Thymus (tissue), 11 donors: ENCODE data around the gene DSCAM. TPM values are rescaled to one million over a fixed set of nuclear protein-coding genes. Genes with fewer than 3 reads are reported as not detected.

Source experiments
- DNase-seq, 9 donors: peaks; one replicate each; pipeline ENCODE4 v3.0.0-alpha.2; 2013; ENCODE audit warnings: low spot score in 9 of 9, low read depth in 6 of 9, missing footprints in 1 of 9
- H3K27ac ChIP-seq, 2 donors: one replicate each; pipeline ENCODE4 v1.5.1; 2013; ENCODE audit warnings: control low read depth in 1 of 2, low read depth in 1 of 2, low read length in 1 of 2, mild to moderate bottlenecking in 1 of 2, moderate library complexity in 1 of 2
- H3K27me3 ChIP-seq, 2 donors: one replicate each; pipeline ENCODE4 v1.5.1; 2013; ENCODE audit warnings: low read length in 1 of 2; ENCODE audit not compliant: control insufficient read depth in 2 of 2, insufficient read depth in 1 of 2
- H3K36me3 ChIP-seq, 2 donors: one replicate each; pipeline ENCODE4 v1.5.1; 2013; ENCODE audit warnings: low read length in 1 of 2, mild to moderate bottlenecking in 1 of 2, moderate library complexity in 1 of 2; ENCODE audit not compliant: control insufficient read depth in 2 of 2, insufficient read depth in 2 of 2
- H3K4me1 ChIP-seq, 2 donors: one replicate each; pipeline ENCODE4 v1.5.1; 2013; ENCODE audit warnings: low read length in 2 of 2; ENCODE audit not compliant: control insufficient read depth in 2 of 2, insufficient read depth in 2 of 2
- H3K4me3 ChIP-seq, 2 donors: one replicate each; pipeline ENCODE4 v1.5.1; 2013; ENCODE audit warnings: low read length in 2 of 2, control low read depth in 1 of 2, mild to moderate bottlenecking in 1 of 2
- H3K9me3 ChIP-seq, 2 donors: one replicate each; pipeline ENCODE4 v1.5.1; 2013; ENCODE audit warnings: low read length in 1 of 2, mild to moderate bottlenecking in 1 of 2; ENCODE audit not compliant: control insufficient read depth in 2 of 2, insufficient read depth in 1 of 2
- WGBS: extraction: QIAGEN DNeasy Blood & Tissue Kit; methylation state at CpG from one replicate; pipeline ENCODE4 v1.1.7; 2013; 5-methylcytosine and 5-hydroxymethylcytosine counted together
- polyA plus RNA-seq: library from polyadenylated mRNA; stranded (reverse); fragments of 200-250 nt; gene quantifications from one replicate; pipeline ENCODE4 v1.2.3, GENCODE V29; 2013
- total RNA-seq: library from RNA; stranded (reverse); fragments of 120-200 nt; gene quantifications from one replicate; pipeline ENCODE4 v1.2.4, GENCODE V29; 2013
- donor health status: healthy.

DSCAM gene
- total and polyA plus RNA-seq, 2 donors, result 0.02 to 0.05 TPM

GRCh38 chr21:40858517-40858916 lies 11.6 kb upstream of the DSCAM start:
- H3K27me3 ChIP-seq, result no peaks in the 10 kb centered on the region
- H3K4me3 ChIP-seq, result no peak overlapping the region
- H3K36me3 ChIP-seq, result no peaks in the 10 kb centered on the region
- no peak overlapping the region for H3K27ac ChIP-seq
- no peaks in the 10 kb centered on the region for H3K9me3 ChIP-seq
- no peak for DNase-seq
- H3K4me1 ChIP-seq, result no peaks in the 10 kb centered on the region

DNA sequence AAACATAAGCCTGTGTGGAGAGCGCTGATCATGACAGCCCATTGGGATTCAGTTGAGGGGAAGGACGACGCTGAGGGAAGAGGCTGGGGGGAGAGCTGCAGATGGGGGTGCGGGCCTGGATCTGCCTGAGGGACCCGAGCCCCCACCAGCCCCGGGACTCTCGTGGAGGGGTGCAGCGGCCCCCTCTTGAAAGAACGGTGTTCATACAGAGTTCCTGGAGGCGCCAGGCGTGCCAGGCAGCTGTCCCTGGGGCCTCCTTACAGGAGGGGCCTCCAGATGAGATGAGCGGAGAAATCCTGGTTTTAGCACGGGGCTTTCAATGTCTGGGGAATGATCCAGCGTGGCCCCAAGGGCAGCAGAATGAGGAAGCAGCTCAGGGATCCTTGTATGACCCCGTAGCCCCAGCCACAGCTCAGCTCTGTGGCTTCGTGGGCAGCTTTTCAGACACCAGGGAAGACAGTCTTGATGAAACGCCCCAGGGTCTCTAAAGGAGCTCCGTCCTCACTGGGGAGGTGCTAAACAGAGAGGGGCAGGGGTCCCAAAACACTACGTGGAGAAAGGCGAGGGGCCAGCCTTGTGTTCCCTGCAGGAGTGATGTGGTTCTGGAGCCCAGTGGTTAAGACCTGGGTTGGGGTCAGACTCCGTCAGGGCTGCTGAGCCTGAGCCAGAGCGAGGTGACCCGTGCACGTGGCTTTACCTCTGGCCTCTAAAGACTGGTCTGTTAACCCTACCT lies 7.2 kb upstream of the DSCAM start:
- no peaks in the 10 kb centered on the region for H3K9me3 ChIP-seq
- peaks cover 0 to under 1% of the 10 kb centered on the region in 2 donors for H3K27me3 ChIP-seq
- H3K4me3 ChIP-seq, result no peak overlapping the region
- WGBS, result 64% methylated on average over 24 of the region's 24 CpGs
- H3K27ac ChIP-seq, result no peak overlapping the region
- DNase-seq, result no peak
- H3K36me3 ChIP-seq, result no peaks in the 10 kb centered on the region
- no peaks in the 10 kb centered on the region for H3K4me1 ChIP-seq

DNA sequence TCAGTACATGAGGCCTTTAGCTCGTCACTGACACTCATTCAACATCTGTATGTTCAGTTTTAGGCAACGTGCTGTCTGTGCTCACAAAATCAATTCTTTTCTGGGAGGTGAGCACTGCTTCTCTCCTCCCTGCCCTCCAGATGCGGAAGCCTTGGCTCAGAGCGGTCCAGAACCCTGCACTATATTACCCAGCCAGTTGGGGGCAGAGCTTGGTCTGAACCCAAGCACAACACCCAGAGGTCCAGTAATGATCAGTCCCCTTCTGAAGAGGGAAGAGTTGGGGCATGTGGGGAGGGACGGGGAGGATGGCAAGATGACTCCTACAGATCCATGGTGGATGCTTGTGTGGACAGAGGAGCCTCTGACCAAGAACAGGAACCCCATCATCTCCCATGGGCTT lies 5.6 kb upstream of the DSCAM start:
- no peak overlapping the region for H3K4me3 ChIP-seq
- no peak overlapping the region for H3K27ac ChIP-seq
- 92% methylated on average over 5 of the region's 5 CpGs for WGBS
- no peaks in the 10 kb centered on the region for H3K36me3 ChIP-seq
- no peak for DNase-seq
- H3K9me3 ChIP-seq, result no peaks in the 10 kb centered on the region
- peaks cover 6 to 12% of the 10 kb centered on the region in 2 donors for H3K27me3 ChIP-seq
- H3K4me1 ChIP-seq, result no peaks in the 10 kb centered on the region

- Histone ChIP-seq H3K9me3 (no peaks in the 10 kb centered on the region), H3K27me3 (peaks cover 14 to 20% of the 10 kb centered on the region in 2 donors), H3K36me3 (no peaks in the 10 kb centered on the region), H3K4me3 (no peak overlapping the region), H3K4me1 (no peaks in the 10 kb centered on the region), H3K27ac (no peak overlapping the region)
- WGBS, result 97% methylated on average over 2 of the region's 2 CpGs
- no peak for DNase-seq
Measured at GRCh38 chr21:40851749-40852148, 4.8 kb upstream of the DSCAM start.

- H3K27me3 ChIP-seq, result peaks cover 22 to 30% of the 10 kb centered on the region in 2 donors
- DNase-seq, result no peak
- WGBS, result 98% methylated on average over 1 of the region's 1 CpG
Measured at GRCh38 chr21:40850071-40850470, 3.1 kb upstream of the DSCAM start.

DNA sequence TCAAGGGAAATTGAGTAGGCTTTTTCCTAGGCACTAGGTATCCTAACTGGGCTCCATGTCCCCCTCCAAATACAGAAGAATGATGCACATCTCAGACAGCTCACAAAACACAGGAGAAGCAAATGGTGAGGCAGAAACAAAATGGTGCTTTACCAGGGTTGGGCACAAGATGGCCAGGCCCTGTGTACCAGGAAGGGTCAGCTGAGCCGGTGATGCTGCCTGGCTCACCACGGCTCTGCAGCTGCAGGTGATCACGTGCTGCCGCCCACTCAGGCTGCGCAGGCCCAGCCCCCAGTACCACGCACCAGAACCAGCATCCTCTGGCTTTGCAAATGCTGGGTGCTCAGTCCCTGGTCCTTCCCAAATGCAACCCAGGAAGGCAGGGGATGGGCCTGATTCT lies 993 bp upstream of the DSCAM start:
- 95% methylated on average over 6 of the region's 6 CpGs for WGBS

More at GRCh38 chr21:40850071-40850470, 3.1 kb upstream of the DSCAM start:
- Histone ChIP-seq H3K36me3 (no peaks in the 10 kb centered on the region), H3K9me3 (no peaks in the 10 kb centered on the region), H3K4me3 (no peak overlapping the region), H3K27ac (no peak overlapping the region), H3K4me1 (no peaks in the 10 kb centered on the region)

GRCh38 chr21:40846103-40846502 lies 855 bp downstream of the DSCAM start:
- H3K9me3 ChIP-seq, result no peaks in the 10 kb centered on the region
- WGBS, result 44% methylated on average over 5 of the region's 5 CpGs
- H3K4me3 ChIP-seq, result no peak overlapping the region
- H3K4me1 ChIP-seq, result no peaks in the 10 kb centered on the region
- no peak overlapping the region for H3K27ac ChIP-seq
- H3K27me3 ChIP-seq, result peaks cover 28 to 51% of the 10 kb centered on the region in 2 donors
- no peak for DNase-seq
- no peaks in the 10 kb centered on the region for H3K36me3 ChIP-seq

More for the DNA sequence above, 993 bp upstream of the DSCAM start:
- DNase-seq, result no peak
- Histone ChIP-seq H3K9me3 (no peaks in the 10 kb centered on the region), H3K4me1 (no peaks in the 10 kb centered on the region), H3K36me3 (no peaks in the 10 kb centered on the region), H3K27me3 (peaks cover 22 to 37% of the 10 kb centered on the region in 2 donors), H3K4me3 (no peak overlapping the region), H3K27ac (no peak overlapping the region)

DNA sequence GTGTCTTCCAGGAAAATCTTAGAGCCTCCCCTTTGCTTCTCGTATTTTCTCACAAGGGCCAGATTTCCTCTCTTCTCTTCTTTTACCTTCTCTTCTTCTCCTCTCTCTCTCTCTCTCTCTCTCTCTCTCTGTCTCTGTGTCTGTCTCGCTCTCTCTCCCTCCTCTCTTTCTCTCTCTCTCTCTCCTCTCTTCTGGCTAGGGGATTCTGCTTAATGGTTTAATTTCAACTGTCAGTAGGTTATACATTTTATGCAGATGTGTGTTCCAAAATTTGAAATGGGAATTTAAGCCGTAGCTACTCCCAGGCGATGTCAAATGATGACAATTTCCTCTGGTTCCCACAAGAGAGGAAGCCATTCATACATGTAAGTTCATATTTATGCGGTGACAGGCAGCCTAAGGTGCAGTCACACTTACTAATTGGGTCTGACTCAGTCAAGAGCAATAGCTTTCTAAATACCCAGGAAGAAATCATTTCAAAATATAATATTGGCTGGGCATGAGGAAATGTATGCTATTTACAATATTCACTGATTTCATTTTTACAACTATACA lies 1.4 kb downstream of the DSCAM start:
- no peaks in the 10 kb centered on the region for H3K9me3 ChIP-seq
- no peak for DNase-seq
- H3K4me1 ChIP-seq, result no peaks in the 10 kb centered on the region
- no peak overlapping the region for H3K4me3 ChIP-seq
- H3K36me3 ChIP-seq, result no peaks in the 10 kb centered on the region
- 38% methylated on average over 5 of the region's 5 CpGs for WGBS
- H3K27ac ChIP-seq, result no peak overlapping the region
- H3K27me3 ChIP-seq, result peaks cover 28 to 55% of the 10 kb centered on the region in 2 donors

DNA sequence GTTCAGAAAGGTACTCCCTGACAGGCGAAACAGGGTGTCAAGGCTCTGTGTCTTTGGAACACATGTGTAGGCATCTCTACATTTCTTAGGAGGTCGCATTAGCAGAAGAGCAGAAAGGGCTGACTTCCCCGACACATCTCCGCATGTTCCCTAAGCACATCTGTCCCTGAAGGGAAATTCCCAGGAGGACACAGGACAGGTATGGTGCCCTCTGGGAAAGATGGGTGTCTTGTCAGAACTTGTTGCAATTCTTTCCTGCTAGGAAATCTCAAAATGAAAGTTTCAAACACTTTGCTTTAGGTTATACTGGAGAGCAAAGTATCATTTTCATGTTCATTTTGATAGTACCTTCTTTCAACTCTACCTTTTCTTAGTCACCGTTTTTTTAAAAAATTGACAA lies 2.0 kb downstream of the DSCAM start:
- DNase-seq, result no peak
- H3K4me1 ChIP-seq, result no peaks in the 10 kb centered on the region
- no peaks in the 10 kb centered on the region for H3K9me3 ChIP-seq
- no peaks in the 10 kb centered on the region for H3K36me3 ChIP-seq
- H3K4me3 ChIP-seq, result no peak overlapping the region
- no peak overlapping the region for H3K27ac ChIP-seq
- WGBS, result 81% methylated on average over 5 of the region's 5 CpGs
- H3K27me3 ChIP-seq, result peaks cover 28 to 55% of the 10 kb centered on the region in 2 donors
